GM21360 (cell line): Measurements from ENCODE around the gene PRUNE2.

Source experiments
- ATAC-seq: cut with Tn5 transposase; IDR thresholded peaks from one replicate; pipeline ENCODE4 v1.9.1; 2021; ENCODE audit warnings: mild to moderate bottlenecking, moderate library complexity; ENCODE audit not compliant: unreplicated experiment

The PRUNE2 gene

GRCh38 chr9:76704593-76705204 is 201.2 kb downstream of the PRUNE2 start:
- ATAC-seq, result no peak

GRCh38 chr9:76703270-76703669 is 202.6 kb downstream of the PRUNE2 start:
- ATAC-seq, result no peak

GRCh38 chr9:76701441-76702039 is 204.4 kb downstream of the PRUNE2 start:
- ATAC-seq, result no peak

GRCh38 chr9:76700916-76701315 is 205.0 kb downstream of the PRUNE2 start:
- no peak for ATAC-seq

GRCh38 chr9:76699971-76700370 is 205.9 kb downstream of the PRUNE2 start:
- ATAC-seq, result no peak

- ATAC-seq, result no peak
Measured at GRCh38 chr9:76697554-76697953, 208.4 kb downstream of the PRUNE2 start.

- no peak for ATAC-seq
Measured at GRCh38 chr9:76697081-76697480, 208.8 kb downstream of the PRUNE2 start.

- no peak for ATAC-seq
Measured at GRCh38 chr9:76693912-76694311, 212.0 kb downstream of the PRUNE2 start.

- ATAC-seq, result no peak
Measured at GRCh38 chr9:76692458-76693129, 213.3 kb downstream of the PRUNE2 start.

- no peak for ATAC-seq
Measured at GRCh38 chr9:76691517-76692313, 214.2 kb downstream of the PRUNE2 start.

- ATAC-seq, result no peak
Measured at GRCh38 chr9:76690973-76691370, 214.9 kb downstream of the PRUNE2 start.

GRCh38 chr9:76690246-76690972 is 215.5 kb downstream of the PRUNE2 start:
- no peak for ATAC-seq

- no peak for ATAC-seq
Measured at GRCh38 chr9:76688471-76689238, 217.3 kb downstream of the PRUNE2 start.

GRCh38 chr9:76687861-76688391 is 218.0 kb downstream of the PRUNE2 start:
- no peak for ATAC-seq

GRCh38 chr9:76686756-76687155 is 219.2 kb downstream of the PRUNE2 start:
- no peak for ATAC-seq

GRCh38 chr9:76684213-76684612 is 221.7 kb downstream of the PRUNE2 start:
- no peak for ATAC-seq

- no peak for ATAC-seq
Measured at GRCh38 chr9:76681556-76681955, 224.4 kb downstream of the PRUNE2 start.

GRCh38 chr9:76680716-76681425 is 225.0 kb downstream of the PRUNE2 start:
- ATAC-seq, result no peak

GRCh38 chr9:76677481-76678055 is 228.3 kb downstream of the PRUNE2 start:
- no peak for ATAC-seq
